ENCODE measurements around the gene MFGE8. TPM values are rescaled to one million over a fixed set of nuclear protein-coding genes. Genes with fewer than 3 reads are reported as not detected.

The MFGE8 gene
- total RNA-seq, 1 donor from 2014 or later, result 1,071 TPM

Other genes with a start within 250 kb of the MFGE8 start
- 1.9 TPM for gene ACAN, start 109.9 kb downstream of the MFGE8 start, total RNA-seq
- 9.8 TPM for gene HAPLN3, start 17.8 kb downstream of the MFGE8 start, total RNA-seq
- 185 TPM for gene ABHD2, start 175.1 kb upstream of the MFGE8 start, total RNA-seq

Measured in cardiac septum (tissue), 1 donor.